ENCODE results near the gene ATXN1. TPM values are rescaled to one million over a fixed set of nuclear protein-coding genes. Genes with fewer than 3 reads are reported as not detected.

ATXN1 gene
- polyA plus RNA-seq, 1 donor from 2014 or later = 28.2 TPM

GRCh38 chr6:16730738-16731477 lies 30.4 kb downstream of the ATXN1 start:
- Histone ChIP-seq H3K4me3 (ENCODE audit: low read length) (no peak overlapping the region), H3F3A (ENCODE audit: insufficient read depth, low read length, poor library complexity, severe bottlenecking) (no peaks in the 10 kb centered on the region), H3K9me3 (ENCODE audit: low read length) (no peaks in the 10 kb centered on the region), H3K79me2 (replicated peaks; ENCODE audit: insufficient read depth, low read length) (no peaks in the 10 kb centered on the region), H4K20me1 (ENCODE audit: insufficient read depth) (no peaks in the 10 kb centered on the region), H2AFZ (ENCODE audit: low read depth, low read length) (no peak overlapping the region), H3K27me3 (ENCODE audit: insufficient read depth, low read depth, low read length) (no peaks in the 10 kb centered on the region), H3K27ac (ENCODE audit: low read length) (no peak overlapping the region), H3K36me3 (ENCODE audit: insufficient read depth, low read length) (no peaks in the 10 kb centered on the region), H3K9me2 (ENCODE audit: insufficient read depth, low read length) (no peaks in the 10 kb centered on the region), H3K4me2 (ENCODE audit: low read length) (no peak overlapping the region), H3K9ac (ENCODE audit: low read length) (no peak overlapping the region)
- TF ChIP-seq MXI1 (conservative IDR thresholded peaks at IDR 0.05; ENCODE audit: poor library complexity, severe bottlenecking) (no peak), POLR2AphosphoS5 (IDR thresholded peaks at IDR 0.05) (no peak), RAD21 (conservative IDR thresholded peaks at IDR 0.05) (no peak), EZH2 (IDR thresholded peaks at IDR 0.05; ENCODE audit: borderline replicate concordance, insufficient read depth, low read length, poor library complexity, severe bottlenecking) (no peak), TAF1 (IDR thresholded peaks at IDR 0.05; ENCODE audit: low read depth) (no peak), EP300 (conservative IDR thresholded peaks at IDR 0.05; ENCODE audit: poor library complexity, severe bottlenecking) (no peak), SMC3 (conservative IDR thresholded peaks at IDR 0.05; ENCODE audit: poor library complexity) (no peak)
- TF ChIP-seq, protein P1, sequence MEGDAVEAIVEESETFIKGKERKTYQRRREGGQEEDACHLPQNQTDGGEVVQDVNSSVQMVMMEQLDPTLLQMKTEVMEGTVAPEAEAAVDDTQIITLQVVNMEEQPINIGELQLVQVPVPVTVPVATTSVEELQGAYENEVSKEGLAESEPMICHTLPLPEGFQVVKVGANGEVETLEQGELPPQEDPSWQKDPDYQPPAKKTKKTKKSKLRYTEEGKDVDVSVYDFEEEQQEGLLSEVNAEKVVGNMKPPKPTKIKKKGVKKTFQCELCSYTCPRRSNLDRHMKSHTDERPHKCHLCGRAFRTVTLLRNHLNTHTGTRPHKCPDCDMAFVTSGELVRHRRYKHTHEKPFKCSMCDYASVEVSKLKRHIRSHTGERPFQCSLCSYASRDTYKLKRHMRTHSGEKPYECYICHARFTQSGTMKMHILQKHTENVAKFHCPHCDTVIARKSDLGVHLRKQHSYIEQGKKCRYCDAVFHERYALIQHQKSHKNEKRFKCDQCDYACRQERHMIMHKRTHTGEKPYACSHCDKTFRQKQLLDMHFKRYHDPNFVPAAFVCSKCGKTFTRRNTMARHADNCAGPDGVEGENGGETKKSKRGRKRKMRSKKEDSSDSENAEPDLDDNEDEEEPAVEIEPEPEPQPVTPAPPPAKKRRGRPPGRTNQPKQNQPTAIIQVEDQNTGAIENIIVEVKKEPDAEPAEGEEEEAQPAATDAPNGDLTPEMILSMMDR (IDR thresholded peaks at IDR 0.05; ENCODE audit: poor library complexity, severe bottlenecking) = no peak
- TF ChIP-seq, protein P2, sequence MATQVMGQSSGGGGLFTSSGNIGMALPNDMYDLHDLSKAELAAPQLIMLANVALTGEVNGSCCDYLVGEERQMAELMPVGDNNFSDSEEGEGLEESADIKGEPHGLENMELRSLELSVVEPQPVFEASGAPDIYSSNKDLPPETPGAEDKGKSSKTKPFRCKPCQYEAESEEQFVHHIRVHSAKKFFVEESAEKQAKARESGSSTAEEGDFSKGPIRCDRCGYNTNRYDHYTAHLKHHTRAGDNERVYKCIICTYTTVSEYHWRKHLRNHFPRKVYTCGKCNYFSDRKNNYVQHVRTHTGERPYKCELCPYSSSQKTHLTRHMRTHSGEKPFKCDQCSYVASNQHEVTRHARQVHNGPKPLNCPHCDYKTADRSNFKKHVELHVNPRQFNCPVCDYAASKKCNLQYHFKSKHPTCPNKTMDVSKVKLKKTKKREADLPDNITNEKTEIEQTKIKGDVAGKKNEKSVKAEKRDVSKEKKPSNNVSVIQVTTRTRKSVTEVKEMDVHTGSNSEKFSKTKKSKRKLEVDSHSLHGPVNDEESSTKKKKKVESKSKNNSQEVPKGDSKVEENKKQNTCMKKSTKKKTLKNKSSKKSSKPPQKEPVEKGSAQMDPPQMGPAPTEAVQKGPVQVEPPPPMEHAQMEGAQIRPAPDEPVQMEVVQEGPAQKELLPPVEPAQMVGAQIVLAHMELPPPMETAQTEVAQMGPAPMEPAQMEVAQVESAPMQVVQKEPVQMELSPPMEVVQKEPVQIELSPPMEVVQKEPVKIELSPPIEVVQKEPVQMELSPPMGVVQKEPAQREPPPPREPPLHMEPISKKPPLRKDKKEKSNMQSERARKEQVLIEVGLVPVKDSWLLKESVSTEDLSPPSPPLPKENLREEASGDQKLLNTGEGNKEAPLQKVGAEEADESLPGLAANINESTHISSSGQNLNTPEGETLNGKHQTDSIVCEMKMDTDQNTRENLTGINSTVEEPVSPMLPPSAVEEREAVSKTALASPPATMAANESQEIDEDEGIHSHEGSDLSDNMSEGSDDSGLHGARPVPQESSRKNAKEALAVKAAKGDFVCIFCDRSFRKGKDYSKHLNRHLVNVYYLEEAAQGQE (IDR thresholded peaks at IDR 0.05; ENCODE audit: borderline replicate concordance) = no peak

DNA sequence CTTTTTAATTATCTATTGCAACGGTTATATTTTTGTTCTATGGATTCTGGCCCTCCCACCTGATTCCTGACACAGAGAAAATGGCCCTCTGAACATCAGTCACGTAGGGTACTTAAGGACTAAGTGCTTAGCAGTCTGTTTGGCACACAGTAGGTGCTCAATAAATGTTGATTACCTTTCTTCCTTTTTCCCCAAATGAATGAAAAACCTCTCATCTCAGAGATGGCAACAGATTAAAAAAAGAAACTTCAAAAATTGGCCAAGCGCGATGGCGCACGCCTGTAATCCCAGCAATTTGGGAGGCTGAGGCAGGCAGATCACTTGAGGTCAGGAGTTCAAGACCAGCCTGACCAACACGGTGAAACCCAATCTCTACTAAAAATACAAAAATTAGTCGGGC lies 31.5 kb downstream of the ATXN1 start:
- no peak overlapping the region for H3K4me2 ChIP-seq (ENCODE audit: low read length)
- no peaks in the 10 kb centered on the region for H4K20me1 ChIP-seq (ENCODE audit: insufficient read depth)
- no peak overlapping the region for H2AFZ ChIP-seq (ENCODE audit: low read depth, low read length)
- TF ChIP-seq TAF1 (IDR thresholded peaks at IDR 0.05; ENCODE audit: low read depth) = no peak
- TF ChIP-seq EZH2 (IDR thresholded peaks at IDR 0.05; ENCODE audit: borderline replicate concordance, insufficient read depth, low read length, poor library complexity, severe bottlenecking) = no peak
- no peak overlapping the region for H3K27ac ChIP-seq (ENCODE audit: low read length)
- H3K4me3 ChIP-seq (ENCODE audit: low read length) = no peak overlapping the region
- H3K79me2 ChIP-seq (replicated peaks; ENCODE audit: insufficient read depth, low read length) = no peaks in the 10 kb centered on the region
- no peak overlapping the region for H3K9ac ChIP-seq (ENCODE audit: low read length)
- H3F3A ChIP-seq (ENCODE audit: insufficient read depth, low read length, poor library complexity, severe bottlenecking) = no peaks in the 10 kb centered on the region
- no peaks in the 10 kb centered on the region for H3K27me3 ChIP-seq (ENCODE audit: insufficient read depth, low read depth, low read length)
- H3K9me2 ChIP-seq (ENCODE audit: insufficient read depth, low read length) = no peaks in the 10 kb centered on the region
- no peaks in the 10 kb centered on the region for H3K9me3 ChIP-seq (ENCODE audit: low read length)
- no peaks in the 10 kb centered on the region for H3K36me3 ChIP-seq (ENCODE audit: insufficient read depth, low read length)

All from neural cell (in vitro differentiated cells).